HepG2 (cell line): ENCODE measurements around the gene RRBP1. TPM values are rescaled to one million over a fixed set of nuclear protein-coding genes. Genes with fewer than 3 reads are reported as not detected.

Experiments
- DMAP1 ChIP-seq: IDR thresholded peaks from 2 replicates; pipeline ENCODE4 v1.6.1; 2016
- FOSL2 ChIP-seq: sonication (generic); formaldehyde crosslinking; IDR thresholded peaks from 2 replicates; pipeline ENCODE4 v1.4.0; 2020; ENCODE audit warnings: missing genetic modification reagents
- NR1H2 ChIP-seq: sonication (generic); formaldehyde crosslinking; IDR thresholded peaks from 2 replicates; pipeline ENCODE4 v1.8.1; 2022; ENCODE audit warnings: low read depth, missing genetic modification reagents, borderline replicate concordance
- SIX1 ChIP-seq: sonication (generic); formaldehyde crosslinking; IDR thresholded peaks from 2 replicates; pipeline ENCODE4 v1.4.0; 2020; ENCODE audit warnings: missing genetic modification reagents, borderline replicate concordance
- SNAI1 ChIP-seq: sonication (generic); formaldehyde crosslinking; IDR thresholded peaks from 2 replicates; pipeline ENCODE4 v1.5.0; 2020; ENCODE audit warnings: mild to moderate bottlenecking, missing genetic modification reagents, borderline replicate concordance
- YY1 ChIP-seq: IDR thresholded peaks from 2 replicates; pipeline ENCODE4 v1.6.1; 2011; ENCODE audit warnings: low read length, low read depth, moderate library complexity, mild to moderate bottlenecking; ENCODE audit not compliant: insufficient read depth, insufficient replicate concordance
- ZBTB49 ChIP-seq: sonication (generic); formaldehyde crosslinking; IDR thresholded peaks from 2 replicates; pipeline ENCODE4 v1.4.0; 2020; ENCODE audit warnings: missing genetic modification reagents, borderline replicate concordance
- ZKSCAN5 ChIP-seq: sonication (generic); formaldehyde crosslinking; IDR thresholded peaks from 2 replicates; pipeline ENCODE4 v1.5.1; 2020; ENCODE audit warnings: mild to moderate bottlenecking, missing genetic modification reagents
- ZNF160 ChIP-seq: sonication (generic); formaldehyde crosslinking; IDR thresholded peaks from 2 replicates; pipeline ENCODE4 v1.8.0; 2022; ENCODE audit warnings: mild to moderate bottlenecking, inconsistent platforms, missing genetic modification reagents
- ZNF17 ChIP-seq: sonication (generic); formaldehyde crosslinking; IDR thresholded peaks from 2 replicates; pipeline ENCODE4 v1.5.0; 2020; ENCODE audit warnings: mild to moderate bottlenecking, missing genetic modification reagents
- ZNF292 ChIP-seq: sonication (generic); formaldehyde crosslinking; IDR thresholded peaks from 2 replicates; pipeline ENCODE4 v1.8.1; 2022; ENCODE audit warnings: mild to moderate bottlenecking, low read depth, missing genetic modification reagents, borderline replicate concordance
- ZNF331 ChIP-seq: sonication (generic); formaldehyde crosslinking; IDR thresholded peaks from 2 replicates; pipeline ENCODE4 v1.4.0; 2020; ENCODE audit warnings: missing genetic modification reagents
- ZNF33A ChIP-seq: sonication (generic); formaldehyde crosslinking; IDR thresholded peaks from 2 replicates; pipeline ENCODE4 v1.5.1; 2020; ENCODE audit warnings: missing genetic modification reagents, mild to moderate bottlenecking, moderate library complexity, borderline replicate concordance
- polyA plus RNA-seq, 8 experiments: library from polyadenylated mRNA; depleted of rRNA in 3 of 8; stranded (reverse) in 7 of 8; unstranded in 1 of 8; fragments of >200 nt; fragmentation: Illumina TruSeq in 4 of 8; extraction: Trizol in 4 of 8; gene quantifications; 2 replicates each; pipeline versions ENCODE4 v1.2.1 to v1.2.3, GENCODE V29; 2011 to 2016; ENCODE audit warnings: low read depth in 4 of 8, missing spikeins in 1 of 8, mixed read lengths in 1 of 8; ENCODE audit not compliant: insufficient read depth in 1 of 8
- total RNA-seq, 5 experiments: library from RNA; depleted of rRNA; stranded (reverse); fragments of >200 nt; fragmentation: Illumina TruSeq; extraction: Trizol; gene quantifications; 2 replicates each; pipeline ENCODE4 v1.2.3, GENCODE V29; 2016; ENCODE audit warnings: low read depth in 1 of 5
- TF ChIP-seq, protein P1 (sequence below): sonication (generic); formaldehyde crosslinking; IDR thresholded peaks from 2 replicates; pipeline ENCODE4 v1.4.0; 2020; ENCODE audit warnings: missing genetic modification reagents, borderline replicate concordance
- TF ChIP-seq, protein P2 (sequence below): sonication (generic); formaldehyde crosslinking; IDR thresholded peaks from 2 replicates; pipeline ENCODE4 v1.4.0; 2020; ENCODE audit warnings: missing genetic modification reagents, borderline replicate concordance
- TF ChIP-seq, protein P3 (sequence below): sonication (generic); formaldehyde crosslinking; IDR thresholded peaks from 2 replicates; pipeline ENCODE4 v1.8.0; 2022; ENCODE audit warnings: mild to moderate bottlenecking, missing genetic modification reagents

The RRBP1 gene
- total and polyA plus RNA-seq, 2 of the 13 experiments (the other 11 are each of a cell fraction or from before 2014, with no cell fraction given): 150 to 222 TPM

- TF ChIP-seq YY1: no peak
- TF ChIP-seq ZKSCAN5 (CRISPR knock-in tag): no peak
- TF ChIP-seq FOSL2: peak; percentile 59
- no peak for TF ChIP-seq ZNF17
- TF ChIP-seq DMAP1 (CRISPR knock-in tag): no peak
- TF ChIP-seq ZBTB49 (CRISPR knock-in tag): 0 out of 2 replicates have a peak, but pooled peaks have one; percentile 38
- peak; percentile 92 for TF ChIP-seq ZNF331 (CRISPR knock-in tag)
- TF ChIP-seq, protein P1, sequence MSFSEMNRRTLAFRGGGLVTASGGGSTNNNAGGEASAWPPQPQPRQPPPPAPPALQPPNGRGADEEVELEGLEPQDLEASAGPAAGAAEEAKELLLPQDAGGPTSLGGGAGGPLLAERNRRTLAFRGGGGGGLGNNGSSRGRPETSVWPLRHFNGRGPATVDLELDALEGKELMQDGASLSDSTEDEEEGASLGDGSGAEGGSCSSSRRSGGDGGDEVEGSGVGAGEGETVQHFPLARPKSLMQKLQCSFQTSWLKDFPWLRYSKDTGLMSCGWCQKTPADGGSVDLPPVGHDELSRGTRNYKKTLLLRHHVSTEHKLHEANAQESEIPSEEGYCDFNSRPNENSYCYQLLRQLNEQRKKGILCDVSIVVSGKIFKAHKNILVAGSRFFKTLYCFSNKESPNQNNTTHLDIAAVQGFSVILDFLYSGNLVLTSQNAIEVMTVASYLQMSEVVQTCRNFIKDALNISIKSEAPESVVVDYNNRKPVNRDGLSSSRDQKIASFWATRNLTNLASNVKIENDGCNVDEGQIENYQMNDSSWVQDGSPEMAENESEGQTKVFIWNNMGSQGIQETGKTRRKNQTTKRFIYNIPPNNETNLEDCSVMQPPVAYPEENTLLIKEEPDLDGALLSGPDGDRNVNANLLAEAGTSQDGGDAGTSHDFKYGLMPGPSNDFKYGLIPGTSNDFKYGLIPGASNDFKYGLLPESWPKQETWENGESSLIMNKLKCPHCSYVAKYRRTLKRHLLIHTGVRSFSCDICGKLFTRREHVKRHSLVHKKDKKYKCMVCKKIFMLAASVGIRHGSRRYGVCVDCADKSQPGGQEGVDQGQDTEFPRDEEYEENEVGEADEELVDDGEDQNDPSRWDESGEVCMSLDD (CRISPR knock-in tag): no peak
- no peak for TF ChIP-seq ZNF33A (CRISPR knock-in tag)
- TF ChIP-seq ZNF292: peak; percentile 67; the same call in 1 of the 2 replicates
- TF ChIP-seq NR1H2 (CRISPR knock-in tag): no peak
- TF ChIP-seq SNAI1 (CRISPR knock-in tag): no peak
- TF ChIP-seq, protein P2, sequence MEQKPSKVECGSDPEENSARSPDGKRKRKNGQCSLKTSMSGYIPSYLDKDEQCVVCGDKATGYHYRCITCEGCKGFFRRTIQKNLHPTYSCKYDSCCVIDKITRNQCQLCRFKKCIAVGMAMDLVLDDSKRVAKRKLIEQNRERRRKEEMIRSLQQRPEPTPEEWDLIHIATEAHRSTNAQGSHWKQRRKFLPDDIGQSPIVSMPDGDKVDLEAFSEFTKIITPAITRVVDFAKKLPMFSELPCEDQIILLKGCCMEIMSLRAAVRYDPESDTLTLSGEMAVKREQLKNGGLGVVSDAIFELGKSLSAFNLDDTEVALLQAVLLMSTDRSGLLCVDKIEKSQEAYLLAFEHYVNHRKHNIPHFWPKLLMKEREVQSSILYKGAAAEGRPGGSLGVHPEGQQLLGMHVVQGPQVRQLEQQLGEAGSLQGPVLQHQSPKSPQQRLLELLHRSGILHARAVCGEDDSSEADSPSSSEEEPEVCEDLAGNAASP (CRISPR knock-in tag): peak; percentile 73; the same call in 1 of the 2 replicates
- no peak for TF ChIP-seq ZNF160 (CRISPR knock-in tag)
- TF ChIP-seq, protein P3, sequence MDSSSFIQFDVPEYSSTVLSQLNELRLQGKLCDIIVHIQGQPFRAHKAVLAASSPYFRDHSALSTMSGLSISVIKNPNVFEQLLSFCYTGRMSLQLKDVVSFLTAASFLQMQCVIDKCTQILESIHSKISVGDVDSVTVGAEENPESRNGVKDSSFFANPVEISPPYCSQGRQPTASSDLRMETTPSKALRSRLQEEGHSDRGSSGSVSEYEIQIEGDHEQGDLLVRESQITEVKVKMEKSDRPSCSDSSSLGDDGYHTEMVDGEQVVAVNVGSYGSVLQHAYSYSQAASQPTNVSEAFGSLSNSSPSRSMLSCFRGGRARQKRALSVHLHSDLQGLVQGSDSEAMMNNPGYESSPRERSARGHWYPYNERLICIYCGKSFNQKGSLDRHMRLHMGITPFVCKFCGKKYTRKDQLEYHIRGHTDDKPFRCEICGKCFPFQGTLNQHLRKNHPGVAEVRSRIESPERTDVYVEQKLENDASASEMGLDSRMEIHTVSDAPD: 0 out of 2 replicates have a peak, but pooled peaks have one; percentile 62
- no peak; the same call in 1 of the 2 replicates for TF ChIP-seq SIX1 (CRISPR knock-in tag)
These were observed 76.8 kb downstream of the RRBP1 start (continued) for GRCh38 chr20:17605131-17605660.
